ENCODE measurements around the gene MAST4. TPM values are rescaled to one million over a fixed set of nuclear protein-coding genes. Genes with fewer than 3 reads are reported as not detected.

MAST4 gene
- 3.3 and 4.9 TPM in 2 replicates for total RNA-seq

GRCh38 chr5:66595756-66596635 lies at the start of gene MAST4:
Gene MAST4, plus strand, starts transcription at chr5:66596393. Its CDS starts 263 bp downstream, at chr5:66596656.

GRCh38 chr5:67196537-67197059 lies 600.4 kb downstream of the MAST4 start, which contains the start of gene CD180:
Gene CD180, minus strand, starts transcription at chr5:67196799. Its CDS starts 158 bp downstream, at chr5:67196641.

